Heart right ventricle (tissue), 16 donors: ENCODE measurements around the gene PRICKLE2. TPM values are rescaled to one million over a fixed set of nuclear protein-coding genes. Genes with fewer than 3 reads are reported as not detected.

Experiments used
- ATAC-seq, 8 donors: fragments of 200-7000 bp; cut with Tn5 transposase; one replicate each; pipeline ENCODE4 v1.9.1; 2020; ENCODE audit warnings: mild to moderate bottlenecking in 8 of 8, moderate library complexity in 8 of 8, moderate number of reproducible peaks in 1 of 8
- DNase-seq, 2 donors: peaks; one replicate each; pipeline ENCODE4 v3.0.0-alpha.2; 2020
- H3K27ac ChIP-seq, 10 donors: fragments of 200-600 bp; sonication (generic) in 2 of 10; one replicate each; pipeline versions ENCODE4 v1.5.0 to v1.8.0; 2020 to 2022; ENCODE audit warnings: mild to moderate bottlenecking in 3 of 10
- H3K27me3 ChIP-seq, 7 donors: fragments of 200-600 bp; one replicate each; pipeline ENCODE4 v1.8.0; 2021 to 2022; ENCODE audit warnings: mild to moderate bottlenecking in 2 of 7
- H3K36me3 ChIP-seq, 9 donors: fragments of 200-600 bp; sonication (generic) in 1 of 9; one replicate each; pipeline versions ENCODE4 v1.5.0 to v1.8.0; 2020 to 2022; ENCODE audit warnings: mild to moderate bottlenecking in 2 of 9
- H3K4me1 ChIP-seq, 9 donors: fragments of 200-600 bp; sonication (generic) in 1 of 9; one replicate each; pipeline versions ENCODE4 v1.5.0 to v1.8.0; 2020 to 2022; ENCODE audit warnings: mild to moderate bottlenecking in 4 of 9
- H3K4me3 ChIP-seq, 10 donors: fragments of 200-600 bp; sonication (generic) in 2 of 10; one replicate each; pipeline versions ENCODE4 v1.5.0 to v1.8.0; 2020 to 2022; ENCODE audit warnings: mild to moderate bottlenecking in 7 of 10, moderate library complexity in 2 of 10
- H3K9me3 ChIP-seq, 11 donors: fragments of 200-600 bp in 10 of 11; sonication (generic) in 2 of 11; one replicate each; pipeline versions ENCODE4 v1.5.0 to v1.8.0; 2013 to 2022; ENCODE audit warnings: mild to moderate bottlenecking in 2 of 11, control low read depth in 1 of 11, moderate library complexity in 1 of 11
- WGBS, 2 donors: extraction: QIAGEN DNeasy Blood & Tissue Kit; methylation state at CpG; one replicate each; pipeline ENCODE4 v1.1.7; 2013; ENCODE audit warnings: inconsistent platforms in 1 of 2; 5-methylcytosine and 5-hydroxymethylcytosine counted together
- intact Hi-C, 10 donors: fragments of 100-400 bp; cut with DNase I; formaldehyde crosslinking; loops; one replicate each; pipeline versions ENCODE4 v1.11.1 to v1.14.2; 2022
- polyA plus RNA-seq, 2 donors: library from polyadenylated mRNA; stranded (reverse); fragments of 200-250 nt; gene quantifications; one replicate each; pipeline ENCODE4 v1.2.3, GENCODE V29; 2013
- total RNA-seq, 10 donors: library from RNA; stranded (reverse); fragmentation: NEBNext Ultra II Directional in 3 of 10; extraction: Animal tissue kit (Norgen Biotek cat#: 25700) in 3 of 10; gene quantifications; one replicate each; pipeline versions ENCODE4 v1.2.1 to v1.2.4, GENCODE V29; 2021 to 2023
- TF ChIP-seq, protein P1 (sequence below), 9 donors: fragments of 200-600 bp; sonication (generic) in 2 of 9; IDR thresholded peaks; one replicate each; pipeline versions ENCODE4 v1.5.0 to v1.8.0; 2021 to 2022; ENCODE audit warnings: antibody characterized with exemption in 9 of 9, mild to moderate bottlenecking in 5 of 9, moderate library complexity in 1 of 9
- donor health status: Arrhythmogenic right ventricular cardiomyopathy.
- donor health status: ischemic (EF 13 %, LVEDD 7.1; RV severe dilation, severe dysfunction).
- donor health status: healthy with polysubstance abuse.
- donor health status: DM: no; HTN: yes; CAD: no.
- donor health status: DM: no; HTN: no; CAD: no.
- donor health status: ischemic (EF 25% LVEDD 6.9; RV normal size, moderate dysfunction).
- donor health status: ischemic (EF 25% LVEDD 5.7; RV mildly dilated, moderate dysfunction).
- donor health status: healthy.
- donor health status: DM: yes; HTN: yes; CAD: no.
- donor health status: Ischemic cardiomyopathy.
- donor health status: ischemic (EF 35%, LVEDD 5.7; RV mildly dilated, moderate dysfunction).
- donor health status: nonischemic (EF 11% LVEDD 7.7; RV severe dilation, severe dysfunction).
- donor health status: DM: yes; HTN: yes; CAD: no.
- donor health status: PGD.
- donor health status: ischemic (EF 29% LVEDD 5.4; RV normal size, mild dysfunction).
- donor health status: nonischemic (EF 23%, LVEDD 6.1; RV moderate dilation, normal function).

The PRICKLE2 gene
- total and polyA plus RNA-seq, 12 donors: 1.8 to 12.2 (median 8.1) TPM

DNA sequence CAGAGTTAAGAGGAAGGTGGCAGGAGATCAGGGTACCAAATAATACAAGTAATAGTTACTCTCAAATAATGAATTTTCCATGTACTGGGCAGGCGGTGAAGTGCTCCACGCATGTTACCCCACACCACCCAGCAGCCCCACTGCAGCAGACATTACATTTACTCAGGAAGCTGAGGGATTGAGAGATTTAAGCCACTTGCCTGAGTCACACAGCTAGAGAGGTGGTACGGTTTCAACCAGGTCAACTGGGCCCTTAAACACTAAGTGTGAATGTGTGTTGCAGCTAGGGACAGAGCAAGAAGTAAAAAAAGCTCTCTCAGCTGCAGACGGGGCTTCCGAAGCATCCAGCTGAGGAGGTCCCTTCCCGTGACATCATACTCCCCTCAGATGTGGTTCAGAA, 91.3 kb downstream of the PRICKLE2 start:
- intact Hi-C loops: no loop called here
- ATAC-seq (no peak), DNase-seq (no peak)
- Histone ChIP-seq H3K27me3 (no peaks in the 10 kb centered on the region), H3K36me3 (peaks cover 0 to 28% (median 0%) of the 10 kb centered on the region in 9 donors), H3K4me3 (no peak overlapping the region), H3K27ac (no peak overlapping the region), H3K4me1 (peaks cover 0 to 42% (median 5%) of the 10 kb centered on the region in 9 donors), H3K9me3 (no peaks in the 10 kb centered on the region)
- 89 to 90% methylated on average over 6 of the region's 6 CpGs for WGBS, 2 donors
- TF ChIP-seq, protein P1, sequence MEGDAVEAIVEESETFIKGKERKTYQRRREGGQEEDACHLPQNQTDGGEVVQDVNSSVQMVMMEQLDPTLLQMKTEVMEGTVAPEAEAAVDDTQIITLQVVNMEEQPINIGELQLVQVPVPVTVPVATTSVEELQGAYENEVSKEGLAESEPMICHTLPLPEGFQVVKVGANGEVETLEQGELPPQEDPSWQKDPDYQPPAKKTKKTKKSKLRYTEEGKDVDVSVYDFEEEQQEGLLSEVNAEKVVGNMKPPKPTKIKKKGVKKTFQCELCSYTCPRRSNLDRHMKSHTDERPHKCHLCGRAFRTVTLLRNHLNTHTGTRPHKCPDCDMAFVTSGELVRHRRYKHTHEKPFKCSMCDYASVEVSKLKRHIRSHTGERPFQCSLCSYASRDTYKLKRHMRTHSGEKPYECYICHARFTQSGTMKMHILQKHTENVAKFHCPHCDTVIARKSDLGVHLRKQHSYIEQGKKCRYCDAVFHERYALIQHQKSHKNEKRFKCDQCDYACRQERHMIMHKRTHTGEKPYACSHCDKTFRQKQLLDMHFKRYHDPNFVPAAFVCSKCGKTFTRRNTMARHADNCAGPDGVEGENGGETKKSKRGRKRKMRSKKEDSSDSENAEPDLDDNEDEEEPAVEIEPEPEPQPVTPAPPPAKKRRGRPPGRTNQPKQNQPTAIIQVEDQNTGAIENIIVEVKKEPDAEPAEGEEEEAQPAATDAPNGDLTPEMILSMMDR (IDR thresholded peaks at IDR 0.05): no peak

DNA sequence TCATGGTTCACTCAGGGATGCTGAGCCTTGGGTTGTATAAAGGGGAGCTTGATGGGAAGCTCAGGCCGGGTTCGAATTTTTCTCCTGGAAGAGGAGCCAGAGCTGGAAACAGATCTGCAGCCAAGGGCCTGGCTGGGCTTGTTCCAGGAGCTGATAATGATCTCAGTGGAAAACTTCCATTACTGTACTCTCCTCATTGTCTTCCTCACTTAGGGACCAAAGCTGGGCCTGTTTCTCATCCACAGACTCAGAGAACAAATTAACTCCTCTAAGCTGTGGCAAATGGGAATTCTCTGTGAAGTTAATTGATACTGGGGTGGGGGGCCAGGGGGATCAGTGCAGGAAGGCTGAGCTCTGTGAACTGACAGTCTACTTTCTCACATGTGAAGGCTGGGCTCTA, 92.0 kb downstream of the PRICKLE2 start:
- no peak overlapping the region for H3K4me3 ChIP-seq
- H3K27ac ChIP-seq: no peak overlapping the region
- intact Hi-C loops: no loop called here
- DNase-seq: no peak
- TF ChIP-seq, protein P1 (IDR thresholded peaks at IDR 0.05): no peak
- ATAC-seq: no peak
- H3K36me3 ChIP-seq: peaks cover 0 to 28% (median 0%) of the 10 kb centered on the region in 9 donors
- no peaks in the 10 kb centered on the region for H3K9me3 ChIP-seq
- WGBS, 2 donors: 56 to 72% methylated on average over 2 of the region's 2 CpGs
- no peaks in the 10 kb centered on the region for H3K27me3 ChIP-seq
- H3K4me1 ChIP-seq: peaks cover 0 to 35% (median 5%) of the 10 kb centered on the region in 9 donors

DNA sequence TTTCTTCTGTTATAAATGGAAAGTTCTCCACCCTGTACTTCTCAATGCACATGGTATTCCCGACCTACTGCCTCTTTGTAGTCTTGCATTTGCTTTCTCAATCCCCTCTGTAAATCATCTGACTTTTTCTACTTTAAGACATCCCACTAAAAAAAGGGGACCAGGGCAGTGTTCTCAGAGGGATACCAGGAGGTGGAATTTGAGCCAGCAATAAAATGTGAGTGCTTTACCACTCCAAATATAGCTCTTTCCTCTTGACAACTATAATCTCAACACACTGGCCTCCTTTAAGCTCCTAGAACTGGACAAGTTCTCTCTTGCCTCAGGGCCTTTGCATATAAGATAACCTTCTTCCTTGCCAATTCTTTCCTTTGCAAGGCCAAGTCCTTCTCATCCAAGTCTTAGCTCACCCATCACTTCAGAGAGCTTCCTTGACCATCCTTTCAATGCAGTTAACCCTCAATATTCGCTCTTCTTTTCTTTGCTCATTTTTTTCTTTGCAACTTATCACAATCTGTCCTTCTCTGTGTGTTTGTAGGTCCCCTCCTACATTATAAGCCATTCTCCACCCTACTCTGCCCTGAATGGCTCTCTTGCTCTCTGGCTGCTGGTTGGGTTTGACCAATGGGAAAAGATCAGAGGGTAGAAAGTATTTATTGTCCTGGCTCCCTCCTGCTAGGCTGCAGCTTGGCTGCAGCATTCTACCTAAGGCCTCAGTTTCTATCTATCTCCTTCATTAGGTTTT, 93.4 kb downstream of the PRICKLE2 start:
- H3K27ac ChIP-seq: no peak overlapping the region
- peaks cover 0 to 23% (median 5%) of the 10 kb centered on the region in 9 donors for H3K4me1 ChIP-seq
- no peaks in the 10 kb centered on the region for H3K27me3 ChIP-seq
- no peaks in the 10 kb centered on the region for H3K9me3 ChIP-seq
- ATAC-seq: no peak
- peaks cover 0 to 36% (median 0%) of the 10 kb centered on the region in 9 donors for H3K36me3 ChIP-seq
- H3K4me3 ChIP-seq: no peak overlapping the region
- intact Hi-C loops: no loop called here
- no peak for DNase-seq
- TF ChIP-seq, protein P1 (IDR thresholded peaks at IDR 0.05): no peak
- 89 to 90% methylated on average over 2 of the region's 2 CpGs for WGBS, 2 donors

DNA sequence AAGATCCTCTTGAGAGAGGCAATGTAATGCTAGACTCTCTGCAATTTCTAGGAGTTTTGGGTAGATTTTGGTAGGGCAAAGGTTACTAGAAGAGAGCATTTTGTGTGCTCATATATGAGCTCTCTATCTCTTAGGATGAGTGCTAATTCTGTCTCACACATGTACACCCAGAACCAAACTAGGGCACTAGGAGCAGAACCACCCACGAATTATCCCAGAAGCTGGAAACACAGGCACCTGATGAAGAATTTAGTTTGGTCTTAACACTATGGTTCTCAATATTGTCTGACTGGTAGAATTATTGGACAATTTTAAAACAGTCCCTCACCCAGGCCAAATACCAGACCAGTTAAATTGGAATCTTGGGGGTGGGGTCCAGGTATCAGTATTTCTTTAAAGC, 94.8 kb downstream of the PRICKLE2 start:
- DNase-seq (no peak), ATAC-seq (no peak)
- intact Hi-C loops: no loop called here
- no peaks in the 10 kb centered on the region for H3K9me3 ChIP-seq
- peaks cover 0 to 23% (median 5%) of the 10 kb centered on the region in 9 donors for H3K4me1 ChIP-seq
- TF ChIP-seq, protein P1 (IDR thresholded peaks at IDR 0.05): no peak
- H3K27me3 ChIP-seq: no peaks in the 10 kb centered on the region
- H3K4me3 ChIP-seq: no peak overlapping the region
- no peak overlapping the region for H3K27ac ChIP-seq
- WGBS, 2 donors: 91 to 98% methylated on average over 1 of the region's 1 CpG
- H3K36me3 ChIP-seq: peaks cover 0 to 35% (median 0%) of the 10 kb centered on the region in 9 donors
